ENCODE results near the gene PRM2.

The PRM2 gene

GRCh38 chr16:11268921-11269375, 7.3 kb downstream of the PRM2 start, which contains the start of gene TNP2:
TNP2 (minus strand) TSS chr16:11269325; CDS start chr16:11269262, 63 bp downstream.
- in situ Hi-C loops (cut with HindIII; ENCODE audit: low sequenced_read_pairs) = loop anchor here (5.0 to 25.0 kb wide), 2 partner anchors 83 to 307 kb away; no protein-coding TSS in a partner anchor

GRCh38 chr16:11265124-11265523, 11.2 kb downstream of the PRM2 start:
- in situ Hi-C loops (cut with HindIII; ENCODE audit: low sequenced_read_pairs) = loop anchor here (5.0 to 25.0 kb wide), 2 partner anchors 87 to 303 kb away; no protein-coding TSS in a partner anchor

DNA sequence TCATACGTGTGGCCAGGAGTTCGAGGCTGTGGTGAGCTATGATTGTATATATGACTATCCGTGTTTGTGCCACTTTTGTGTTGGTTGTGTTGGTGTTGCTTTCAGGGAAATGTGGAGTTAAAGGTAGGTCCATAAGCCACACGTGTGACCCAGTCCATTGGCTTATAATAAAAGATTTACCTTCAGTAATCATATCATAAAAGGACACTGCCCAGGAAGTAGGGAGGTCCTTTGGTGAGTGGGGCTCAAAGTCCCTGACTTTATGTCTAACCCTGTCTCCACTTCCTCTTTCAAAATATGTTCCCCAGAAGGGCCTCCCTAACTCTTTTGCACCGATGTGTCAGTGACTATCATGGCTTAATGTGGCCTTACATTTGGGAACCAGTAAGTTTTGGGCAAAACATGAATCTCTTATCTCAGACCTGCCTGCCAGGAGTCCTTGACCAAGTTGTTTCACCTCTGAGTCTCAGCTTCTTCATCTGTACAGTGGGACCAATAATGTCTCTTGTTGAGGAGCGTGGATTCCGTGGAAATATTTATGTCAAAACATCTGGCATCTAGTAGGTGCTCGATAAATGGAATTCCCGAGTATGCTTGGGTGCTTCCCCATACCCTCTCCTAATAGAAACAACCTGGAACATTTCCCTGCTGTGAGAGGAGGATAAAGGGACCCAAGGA, 12.0 kb downstream of the PRM2 start:
- in situ Hi-C loops (cut with HindIII; ENCODE audit: low sequenced_read_pairs) = loop anchor here (25.0 kb wide), 1 partner anchor 302 kb away; no protein-coding TSS in a partner anchor

DNA sequence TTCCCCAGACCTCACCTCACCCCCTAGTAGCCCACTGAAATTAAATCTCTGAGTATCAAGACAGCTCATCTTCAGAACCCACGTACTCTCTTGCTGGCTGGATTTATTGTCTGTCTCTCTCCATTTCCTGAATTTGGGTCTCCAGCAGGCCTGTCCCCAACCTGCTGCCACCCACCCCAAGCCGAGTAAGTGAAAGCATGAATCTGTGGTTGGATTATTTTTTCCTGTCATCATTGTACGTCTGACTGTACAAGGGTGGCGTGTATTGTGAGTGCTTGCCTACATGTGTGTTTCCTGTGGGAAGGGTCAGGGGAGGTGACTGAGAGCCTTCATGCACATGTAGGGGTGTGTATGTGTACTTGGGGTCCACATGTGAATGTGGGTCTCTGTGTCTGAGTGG, 12.5 kb downstream of the PRM2 start:
- in situ Hi-C loops (cut with HindIII; ENCODE audit: low sequenced_read_pairs) = loop anchor here (25.0 kb wide), 1 partner anchor 301 kb away; no protein-coding TSS in a partner anchor

DNA sequence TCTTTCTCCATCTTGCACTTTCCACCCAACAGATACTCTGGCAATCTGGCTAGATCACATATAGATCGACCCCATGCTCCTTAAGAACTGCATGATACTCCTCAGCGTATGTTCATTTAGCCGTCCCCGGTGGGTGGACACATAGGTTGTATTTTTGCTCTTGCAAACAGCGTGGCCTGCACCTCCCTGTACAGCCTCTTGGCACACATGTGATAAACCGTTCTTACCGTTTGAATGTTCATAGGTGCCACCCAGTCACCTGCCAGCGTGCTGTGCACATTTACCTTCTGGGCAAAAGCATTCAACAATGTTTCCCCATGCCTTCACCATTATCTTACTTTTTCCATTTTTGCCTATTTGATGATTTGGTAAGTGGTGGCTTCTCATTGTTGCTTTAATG, 13.4 kb downstream of the PRM2 start:
- in situ Hi-C loops (cut with HindIII; ENCODE audit: low sequenced_read_pairs) = loop anchor here (25.0 kb wide), 1 partner anchor 301 kb away; no protein-coding TSS in a partner anchor

GRCh38 chr16:11260596-11260966, 15.7 kb downstream of the PRM2 start:
- in situ Hi-C loops (cut with HindIII; ENCODE audit: low sequenced_read_pairs) = loop anchor here (25.0 kb wide), 1 partner anchor 298 kb away; no protein-coding TSS in a partner anchor

DNA sequence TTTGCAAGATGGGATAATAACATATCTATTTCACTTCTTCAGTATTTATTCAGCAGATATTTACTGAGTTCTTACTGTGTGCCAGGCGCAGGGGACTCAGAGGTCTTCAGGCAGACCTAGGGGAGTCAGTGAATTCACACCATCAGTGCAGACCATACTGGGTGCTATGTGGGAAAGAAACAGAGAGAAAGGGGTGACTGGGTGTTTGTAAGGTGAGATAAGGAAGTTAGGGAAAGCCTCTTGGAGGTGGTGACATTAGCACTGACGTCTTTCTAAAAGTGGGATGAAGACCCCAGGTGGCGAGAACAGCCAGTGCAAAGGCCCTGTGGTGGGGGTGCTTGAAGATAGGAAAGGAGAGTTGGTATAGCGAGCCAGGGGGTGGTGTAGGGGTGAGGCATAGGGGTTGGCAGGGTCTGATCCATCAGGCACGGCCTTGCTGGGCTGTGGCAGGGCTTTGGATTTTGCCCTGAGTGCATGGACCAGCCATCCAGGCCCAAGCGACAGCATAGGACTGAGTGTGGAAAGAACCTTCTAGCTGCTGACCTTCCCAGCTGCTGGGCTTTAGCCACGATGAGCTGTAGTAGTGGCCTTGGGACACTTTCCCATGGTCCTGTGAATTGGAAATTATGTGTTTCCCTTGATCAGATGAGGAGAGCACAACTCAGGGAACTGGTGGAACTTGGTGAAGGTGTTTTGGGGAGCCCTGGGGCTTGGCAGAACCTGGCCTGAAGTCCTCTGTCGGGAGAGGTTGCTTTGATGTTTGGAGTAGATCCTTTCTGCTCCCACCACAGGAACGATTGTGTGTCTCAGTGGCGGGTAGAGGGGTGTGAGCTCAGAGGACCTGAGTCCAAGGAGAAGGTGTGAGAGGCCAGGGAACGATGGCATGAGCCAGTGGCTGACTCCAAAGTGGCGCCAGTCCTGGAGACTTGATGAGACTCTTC, 16.4 kb downstream of the PRM2 start:
- in situ Hi-C loops (cut with HindIII; ENCODE audit: low sequenced_read_pairs) = loop anchor here (25.0 kb wide), 1 partner anchor 298 kb away; no protein-coding TSS in a partner anchor

DNA sequence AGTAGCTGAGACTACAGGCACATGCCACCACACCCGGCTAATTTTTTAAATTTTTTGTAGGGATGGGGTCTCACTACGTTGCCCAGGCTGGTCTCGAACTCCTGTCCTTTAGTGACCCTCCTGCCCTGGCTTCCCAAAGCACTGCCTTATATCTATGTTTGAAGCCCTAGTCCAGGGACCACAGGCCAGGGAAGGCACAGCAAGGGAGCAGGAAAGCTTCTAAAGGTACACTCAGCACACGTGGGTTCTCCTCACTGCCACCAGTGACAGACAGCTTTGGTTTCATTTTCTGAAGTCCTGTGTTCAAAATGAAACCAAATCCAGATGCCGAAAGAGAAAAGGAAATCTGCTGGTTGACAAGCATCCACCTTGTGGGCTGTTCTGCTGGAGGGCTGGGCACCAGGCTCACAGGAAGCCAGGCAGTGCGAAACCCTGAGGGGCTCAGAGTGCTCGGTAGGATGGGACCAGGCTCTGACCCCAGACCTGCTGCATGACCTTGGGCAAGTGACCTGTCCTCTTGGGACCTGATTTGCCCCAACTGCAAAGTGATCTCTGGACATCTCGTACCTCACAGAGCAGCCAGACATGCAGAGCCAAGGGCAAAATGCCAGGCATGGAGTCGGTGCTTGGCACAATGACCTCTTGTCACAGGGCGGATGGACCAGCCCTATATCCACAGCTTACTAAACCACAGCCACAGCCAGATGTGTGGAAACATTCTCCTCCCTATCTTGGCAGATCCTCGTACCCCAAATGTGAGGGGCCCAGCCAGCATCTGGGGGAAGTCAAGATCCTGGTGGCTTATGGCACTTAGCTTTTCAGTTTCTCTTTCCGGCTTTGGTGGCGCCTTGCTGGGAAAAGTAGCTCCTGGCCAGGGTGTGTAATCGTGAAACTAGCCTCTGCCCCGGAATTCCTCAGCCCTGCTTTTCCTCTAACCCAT, 17.5 kb downstream of the PRM2 start:
- in situ Hi-C loops (cut with HindIII; ENCODE audit: low sequenced_read_pairs) = loop anchor here (25.0 kb wide), 1 partner anchor 297 kb away; no protein-coding TSS in a partner anchor

DNA sequence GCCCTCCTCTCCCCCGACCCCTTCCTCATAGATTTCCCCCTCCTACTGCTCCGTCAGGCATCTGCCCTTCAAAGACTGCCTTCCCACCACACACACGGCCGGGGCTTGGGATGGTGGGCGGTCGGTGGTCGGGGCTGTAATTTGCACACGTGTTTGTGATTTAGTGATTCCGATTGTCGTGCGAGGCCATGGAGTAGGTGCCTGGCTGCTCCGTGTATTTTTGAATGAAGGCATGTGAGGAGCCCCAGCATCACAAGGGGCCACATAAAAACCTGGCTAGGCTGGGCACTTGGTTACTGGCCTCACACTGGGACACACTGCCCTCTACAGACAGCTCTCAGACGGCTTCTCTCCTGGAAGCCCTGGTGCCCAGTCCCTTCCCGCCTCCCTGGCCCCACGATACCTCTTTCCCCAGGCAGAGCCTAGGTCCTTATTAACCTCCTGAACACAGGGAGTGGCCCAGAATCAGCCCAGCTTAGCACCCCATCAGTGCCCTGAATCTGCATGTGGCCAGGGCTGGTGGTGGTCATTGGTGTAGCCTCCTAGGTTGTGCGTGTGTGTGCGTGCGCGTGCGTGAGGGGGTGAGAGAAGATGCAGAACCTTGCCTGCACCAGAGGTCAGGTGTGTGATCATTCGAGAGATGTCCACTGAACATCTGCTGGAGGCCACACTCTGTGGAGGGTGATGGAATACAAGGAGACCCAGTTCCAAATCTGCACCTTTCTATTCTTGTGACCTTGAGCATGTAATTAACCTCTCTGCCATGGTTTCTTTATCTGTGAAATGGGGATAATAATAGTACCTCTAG, 18.9 kb downstream of the PRM2 start:
- in situ Hi-C loops (cut with HindIII; ENCODE audit: low sequenced_read_pairs) = loop anchor here (25.0 kb wide), 1 partner anchor 295 kb away; no protein-coding TSS in a partner anchor

DNA sequence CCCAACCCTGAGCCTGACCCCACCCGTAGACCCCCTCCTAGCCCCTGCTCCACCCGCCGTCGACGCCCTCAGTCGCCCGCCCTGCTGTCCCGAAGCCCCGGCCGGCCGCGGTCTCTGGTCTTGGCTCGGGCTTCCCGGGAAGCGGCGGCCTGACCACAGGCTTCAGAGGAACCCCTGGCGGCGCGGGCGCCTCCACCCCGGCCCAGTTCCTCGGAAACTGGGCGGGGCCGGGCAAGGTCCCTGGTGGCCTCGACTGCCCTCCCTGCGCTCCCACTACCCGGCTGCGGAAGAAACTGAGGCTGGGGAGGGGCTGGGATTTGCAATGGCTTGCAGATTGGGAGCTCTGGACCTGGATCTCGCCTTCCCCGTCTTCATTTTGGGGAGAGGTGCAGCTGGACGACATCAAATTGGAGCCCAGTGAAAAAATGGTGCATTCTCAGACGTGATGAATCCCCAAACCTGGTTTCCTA, 19.6 kb downstream of the PRM2 start:
- in situ Hi-C loops (cut with HindIII; ENCODE audit: low sequenced_read_pairs) = loop anchor here (25.0 kb wide), 1 partner anchor 294 kb away; no protein-coding TSS in a partner anchor

- in situ Hi-C loops (cut with HindIII; ENCODE audit: low sequenced_read_pairs) = loop anchor here (25.0 kb wide), 1 partner anchor 294 kb away; no protein-coding TSS in a partner anchor
Observed at GRCh38 chr16:11255737-11256660, 20.3 kb downstream of the PRM2 start, which contains the start of gene SOCS1. SOCS1 (minus strand) TSS chr16:11256204; CDS start chr16:11255478, 726 bp downstream.

DNA sequence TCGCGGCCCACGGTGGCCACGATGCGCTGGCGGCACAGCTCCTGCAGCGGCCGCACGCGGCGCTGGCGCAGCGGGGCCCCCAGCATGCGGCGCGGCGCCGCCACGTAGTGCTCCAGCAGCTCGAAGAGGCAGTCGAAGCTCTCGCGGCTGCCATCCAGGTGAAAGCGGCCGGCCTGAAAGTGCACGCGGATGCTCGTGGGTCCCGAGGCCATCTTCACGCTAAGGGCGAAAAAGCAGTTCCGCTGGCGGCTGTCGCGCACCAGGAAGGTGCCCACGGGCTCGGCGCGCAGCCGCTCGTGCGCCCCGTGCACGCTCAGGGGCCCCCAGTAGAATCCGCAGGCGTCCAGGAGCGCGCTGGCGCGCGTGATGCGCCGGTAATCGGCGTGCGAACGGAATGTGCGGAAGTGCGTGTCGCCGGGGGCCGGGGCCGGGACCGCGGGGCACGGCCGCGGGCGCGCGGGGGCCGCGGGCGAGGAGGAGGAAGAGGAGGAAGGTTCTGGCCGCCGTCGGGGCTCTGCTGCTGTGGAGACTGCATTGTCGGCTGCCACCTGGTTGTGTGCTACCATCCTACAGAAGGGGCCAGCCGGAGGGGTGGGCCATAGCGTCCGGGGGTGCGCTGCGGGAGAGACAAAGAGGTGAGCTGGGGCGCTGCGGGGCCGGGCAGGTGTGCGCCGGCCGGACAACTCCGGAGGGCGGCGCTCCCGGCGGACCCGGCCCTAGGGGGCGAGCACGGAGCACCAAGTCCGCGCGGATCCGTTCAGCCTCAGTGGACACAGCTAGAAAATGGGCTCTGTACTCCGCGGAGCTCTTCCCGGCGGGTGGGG, 21.2 kb downstream of the PRM2 start:
- in situ Hi-C loops (cut with HindIII; ENCODE audit: low sequenced_read_pairs) = loop anchor here (25.0 kb wide), 1 partner anchor 293 kb away; no protein-coding TSS in a partner anchor

- in situ Hi-C loops (cut with HindIII; ENCODE audit: low sequenced_read_pairs) = loop anchor here (25.0 kb wide), 1 partner anchor 292 kb away; no protein-coding TSS in a partner anchor
Observed at GRCh38 chr16:11253995-11254912, 22.0 kb downstream of the PRM2 start.

DNA sequence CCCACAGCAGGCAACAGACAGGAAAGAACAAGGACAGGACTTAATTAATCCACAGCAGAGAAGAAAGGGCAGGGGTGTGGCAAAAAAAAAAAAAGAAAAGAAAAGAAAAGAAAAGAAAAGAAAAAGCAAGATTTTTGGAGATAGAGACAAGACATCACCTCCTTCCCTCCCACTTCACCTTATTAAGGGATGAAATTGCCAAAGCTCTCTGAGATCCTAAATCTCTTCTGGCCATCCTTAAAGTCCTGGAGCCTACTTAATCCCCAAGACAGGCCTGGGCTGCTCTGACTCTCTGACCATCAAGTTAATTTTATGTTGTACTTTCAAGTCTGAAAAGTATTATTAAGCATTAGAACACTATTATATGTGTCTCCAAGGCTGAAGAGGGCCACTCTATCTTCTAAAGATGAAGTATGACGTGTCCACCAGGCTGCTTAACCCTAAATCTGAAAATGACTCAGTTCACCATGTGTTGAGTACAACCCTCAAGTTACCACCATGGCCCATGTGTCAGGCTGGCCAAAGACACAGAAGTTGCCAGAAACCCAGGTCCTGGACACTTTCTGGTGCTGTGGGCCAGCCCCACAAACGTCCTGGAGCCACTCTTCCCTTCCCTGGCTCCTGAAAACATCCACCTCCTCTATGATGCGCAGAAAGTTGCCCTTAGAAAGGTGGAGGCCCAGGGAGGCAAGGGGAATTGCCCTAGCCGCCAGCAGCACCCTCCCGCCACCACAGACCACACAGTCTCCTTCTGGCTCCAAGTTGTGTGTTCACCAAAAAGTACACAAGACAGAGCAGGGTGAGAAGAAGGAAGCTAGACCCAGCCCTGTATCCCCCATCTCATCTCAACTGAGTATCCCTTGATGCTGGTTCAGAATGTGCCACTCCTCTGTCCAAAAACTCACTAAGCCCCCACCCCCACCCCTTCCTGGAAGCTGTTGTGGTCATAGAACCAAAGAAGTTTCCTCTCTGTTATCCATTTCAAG, 23.0 kb downstream of the PRM2 start:
- in situ Hi-C loops (cut with HindIII; ENCODE audit: low sequenced_read_pairs) = loop anchor here (25.0 kb wide), 1 partner anchor 291 kb away; no protein-coding TSS in a partner anchor
